ENCODE measurements around the gene MEF2D.

Gene MEF2D

GRCh38 chr1:156436141-156437036 is 64.2 kb downstream of the MEF2D start:
- Mint-ChIP-seq H3K9me3 (peaks cover 2% of the 10 kb centered on the region), H3K36me3 (ENCODE audit: low read depth) (no peaks in the 10 kb centered on the region), H3K27me3 (ENCODE audit: low read depth) (peaks cover 100% of the 10 kb centered on the region), H3K27ac (no peak overlapping the region), H3K4me3 (peak overlapping the region in 2 of 3 experiments; percentile 48 to 56), H3K4me1 (peaks cover 5% of the 10 kb centered on the region)
- TF ChIP-seq CTCF (IDR thresholded peaks at IDR 0.05; ENCODE audit: unreplicated experiment in 3 of 3), result no peak

- Mint-ChIP-seq H3K9me3 (peaks cover 2% of the 10 kb centered on the region), H3K27me3 (ENCODE audit: low read depth) (peaks cover 100% of the 10 kb centered on the region), H3K27ac (no peak overlapping the region), H3K4me3 (peak overlapping the region; percentile 69 to 77 (median 71)), H3K36me3 (ENCODE audit: low read depth) (no peaks in the 10 kb centered on the region), H3K4me1 (peaks cover 5% of the 10 kb centered on the region)
- no peak for TF ChIP-seq CTCF (IDR thresholded peaks at IDR 0.05; ENCODE audit: unreplicated experiment in 3 of 3)
Observed at GRCh38 chr1:156435545-156436140, 64.9 kb downstream of the MEF2D start.

GRCh38 chr1:156434989-156435544 is 65.5 kb downstream of the MEF2D start:
- H3K9me3 Mint-ChIP-seq, result peaks cover 2% of the 10 kb centered on the region
- no peaks in the 10 kb centered on the region for H3K36me3 Mint-ChIP-seq (ENCODE audit: low read depth)
- no peak overlapping the region for H3K27ac Mint-ChIP-seq
- H3K4me1 Mint-ChIP-seq, result peaks cover 5% of the 10 kb centered on the region
- H3K27me3 Mint-ChIP-seq (ENCODE audit: low read depth), result peaks cover 100% of the 10 kb centered on the region
- H3K4me3 Mint-ChIP-seq, result peak overlapping the region; percentile 46 to 78 (median 57)
- no peak for TF ChIP-seq CTCF (IDR thresholded peaks at IDR 0.05; ENCODE audit: unreplicated experiment in 3 of 3)

GRCh38 chr1:156433602-156434001 is 67.0 kb downstream of the MEF2D start:
- H3K9me3 Mint-ChIP-seq, result peaks cover 2% of the 10 kb centered on the region
- no peak overlapping the region for H3K27ac Mint-ChIP-seq
- no peaks in the 10 kb centered on the region for H3K36me3 Mint-ChIP-seq (ENCODE audit: low read depth)
- no peak overlapping the region for H3K4me3 Mint-ChIP-seq
- H3K27me3 Mint-ChIP-seq (ENCODE audit: low read depth), result peaks cover 100% of the 10 kb centered on the region
- no peak for TF ChIP-seq CTCF (IDR thresholded peaks at IDR 0.05; ENCODE audit: unreplicated experiment in 3 of 3)
- H3K4me1 Mint-ChIP-seq, result peaks cover 5% of the 10 kb centered on the region

- Mint-ChIP-seq H3K9me3 (peaks cover 2% of the 10 kb centered on the region), H3K27ac (no peak overlapping the region), H3K36me3 (ENCODE audit: low read depth) (no peaks in the 10 kb centered on the region), H3K4me1 (peaks cover 5% of the 10 kb centered on the region), H3K27me3 (ENCODE audit: low read depth) (peaks cover 100% of the 10 kb centered on the region), H3K4me3 (no peak overlapping the region)
- no peak for TF ChIP-seq CTCF (IDR thresholded peaks at IDR 0.05; ENCODE audit: unreplicated experiment in 3 of 3)
Observed at GRCh38 chr1:156433032-156433431, 67.5 kb downstream of the MEF2D start.
